ENCODE measurements around the gene ERBB4. TPM values are rescaled to one million over a fixed set of nuclear protein-coding genes. Genes with fewer than 3 reads are reported as not detected.

ERBB4 gene
- total RNA-seq, 4 donors from 2014 or later = 0.26 to 13.3 (median 2.4) TPM

- intact Hi-C loops (cut with DNase I; ENCODE audit: low total_unique reads) = no loop called here
- no peak for TF ChIP-seq POLR2A (IDR thresholded peaks at IDR 0.05)
- TF ChIP-seq CTCF (IDR thresholded peaks at IDR 0.05) = no peak
- no peaks in the 10 kb centered on the region for H3K4me1 ChIP-seq
- DNase-seq = no peak
- no peaks in the 10 kb centered on the region for H3K27me3 ChIP-seq
- H3K36me3 ChIP-seq = no peaks in the 10 kb centered on the region
- no peaks in the 10 kb centered on the region for H3K9me3 ChIP-seq
- H3K27ac ChIP-seq = no peak overlapping the region
- H3K4me3 ChIP-seq = no peak overlapping the region
Observed at GRCh38 chr2:211454679-211455078, 1083.9 kb downstream of the ERBB4 start.

DNA sequence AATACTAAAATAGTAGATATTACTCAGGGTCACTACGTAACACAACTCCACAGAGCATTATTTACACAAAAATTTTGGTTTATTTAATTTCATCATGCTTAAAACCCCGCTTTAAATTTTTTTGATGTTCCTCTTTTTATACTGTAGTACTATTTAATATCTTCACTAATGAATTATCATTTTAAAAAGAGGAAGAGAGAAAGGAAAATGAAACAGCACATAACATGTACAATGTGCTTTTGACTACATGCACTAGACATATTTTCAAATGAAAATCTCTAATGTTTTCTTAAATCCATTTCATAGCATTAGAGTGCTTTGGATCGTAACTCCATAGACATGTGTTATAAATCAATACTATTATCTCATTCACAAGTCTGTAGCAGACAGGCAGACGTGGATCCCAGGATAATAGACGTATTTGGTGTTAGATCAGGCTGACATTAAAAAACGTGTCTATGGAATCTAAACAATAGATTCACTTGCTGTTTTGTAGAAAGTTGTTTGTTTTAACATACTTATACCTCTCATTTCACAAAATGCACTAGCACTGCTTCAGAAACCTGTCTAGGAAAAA, 1085.2 kb downstream of the ERBB4 start:
- Histone ChIP-seq H3K27ac (no peak overlapping the region), H3K4me3 (no peak overlapping the region), H3K27me3 (no peaks in the 10 kb centered on the region), H3K4me1 (no peaks in the 10 kb centered on the region), H3K9me3 (no peaks in the 10 kb centered on the region), H3K36me3 (no peaks in the 10 kb centered on the region)
- intact Hi-C loops (cut with DNase I; ENCODE audit: low total_unique reads) = no loop called here
- DNase-seq = no peak
- no peak for TF ChIP-seq CTCF (IDR thresholded peaks at IDR 0.05)
- no peak for TF ChIP-seq POLR2A (IDR thresholded peaks at IDR 0.05)

GRCh38 chr2:211451642-211452041, 1087.0 kb downstream of the ERBB4 start:
- Histone ChIP-seq H3K27ac (no peak overlapping the region), H3K9me3 (no peaks in the 10 kb centered on the region), H3K4me1 (no peaks in the 10 kb centered on the region), H3K27me3 (no peaks in the 10 kb centered on the region), H3K4me3 (no peak overlapping the region), H3K36me3 (no peaks in the 10 kb centered on the region)
- intact Hi-C loops (cut with DNase I; ENCODE audit: low total_unique reads) = no loop called here
- no peak for TF ChIP-seq POLR2A (IDR thresholded peaks at IDR 0.05)
- no peak for DNase-seq

- H3K27ac ChIP-seq = no peak overlapping the region
- no peaks in the 10 kb centered on the region for H3K9me3 ChIP-seq
- H3K36me3 ChIP-seq = no peaks in the 10 kb centered on the region
- H3K27me3 ChIP-seq = no peaks in the 10 kb centered on the region
- DNase-seq = no peak
- TF ChIP-seq POLR2A (IDR thresholded peaks at IDR 0.05) (no peak), CTCF (IDR thresholded peaks at IDR 0.05) (no peak)
- H3K4me1 ChIP-seq = no peaks in the 10 kb centered on the region
- intact Hi-C loops (cut with DNase I; ENCODE audit: low total_unique reads) = no loop called here
- no peak overlapping the region for H3K4me3 ChIP-seq
Observed at GRCh38 chr2:211449819-211450218, 1088.8 kb downstream of the ERBB4 start.

DNA sequence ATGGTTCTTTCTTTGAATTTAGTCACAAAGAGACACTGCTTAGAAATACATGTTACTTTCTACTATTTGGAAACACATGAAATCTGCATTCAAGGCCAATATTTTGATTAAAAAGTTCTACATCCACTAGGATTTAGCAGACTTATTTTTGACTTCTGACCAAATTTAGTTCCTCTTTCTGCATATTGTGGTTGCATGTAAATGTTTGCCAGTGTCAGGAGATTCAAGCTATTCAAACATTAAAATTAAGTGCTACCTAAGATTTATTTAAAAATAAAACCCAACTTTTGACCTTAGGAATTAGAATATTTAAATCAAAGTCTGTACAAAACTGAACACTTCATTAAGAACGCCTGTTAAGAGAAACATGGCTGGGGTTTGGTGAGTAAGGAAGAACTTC, 1091.1 kb downstream of the ERBB4 start:
- no peak overlapping the region for H3K4me3 ChIP-seq
- DNase-seq = no peak
- H3K4me1 ChIP-seq = no peaks in the 10 kb centered on the region
- TF ChIP-seq CTCF (IDR thresholded peaks at IDR 0.05) (no peak), POLR2A (IDR thresholded peaks at IDR 0.05) (no peak)
- H3K36me3 ChIP-seq = no peaks in the 10 kb centered on the region
- H3K9me3 ChIP-seq = no peaks in the 10 kb centered on the region
- intact Hi-C loops (cut with DNase I; ENCODE audit: low total_unique reads) = no loop called here
- H3K27ac ChIP-seq = no peak overlapping the region
- no peaks in the 10 kb centered on the region for H3K27me3 ChIP-seq

DNA sequence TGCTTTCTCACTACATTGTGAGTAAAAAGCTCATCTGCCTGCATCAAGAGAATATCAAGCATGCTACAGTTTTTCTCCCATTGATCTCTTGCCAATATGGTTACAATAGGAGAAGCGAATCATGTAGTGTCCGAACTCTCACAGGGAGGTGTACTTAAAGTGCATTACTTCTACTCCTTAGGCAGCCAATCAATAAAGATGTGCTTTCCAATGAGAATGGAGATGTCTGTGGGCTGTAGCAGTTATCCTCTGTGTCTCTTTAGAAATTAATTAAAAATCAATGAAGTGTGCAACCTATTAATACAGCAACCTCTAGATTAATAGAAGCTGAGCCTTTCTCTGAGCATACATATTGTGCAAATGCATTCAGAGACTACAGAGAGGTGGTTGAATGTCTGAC, 1098.5 kb downstream of the ERBB4 start:
- Histone ChIP-seq H3K36me3 (no peaks in the 10 kb centered on the region), H3K9me3 (no peaks in the 10 kb centered on the region), H3K27ac (no peak overlapping the region), H3K27me3 (no peaks in the 10 kb centered on the region), H3K4me3 (no peak overlapping the region), H3K4me1 (no peaks in the 10 kb centered on the region)
- intact Hi-C loops (cut with DNase I; ENCODE audit: low total_unique reads) = no loop called here
- TF ChIP-seq CTCF (IDR thresholded peaks at IDR 0.05) = no peak
- no peak for DNase-seq

Data from uterus (tissue), 4 donors.